T-helper 1 cell treated with Interleukin-12 subunit alpha and Interleukin-12 subunit beta and Interleukin-4 antibody, amounts not matched to agents 30 μg/mL and 1 μg/mL, for 36 hours (primary cell): ENCODE measurements around the gene ANKRD6.

ENCODE experiments used
- H3K27ac Mint-ChIP-seq: one replicate; pipeline ENCODE4 v1.8.0; 2021; ENCODE audit warnings: mild to moderate bottlenecking, mixed read lengths
- H3K27me3 Mint-ChIP-seq: one replicate; pipeline ENCODE4 v1.8.0; 2021; ENCODE audit warnings: low read depth, mixed read lengths
- H3K36me3 Mint-ChIP-seq: one replicate; pipeline ENCODE4 v1.8.0; 2021; ENCODE audit warnings: low read depth, mixed read lengths
- H3K4me1 Mint-ChIP-seq: one replicate; pipeline ENCODE4 v1.8.0; 2021; ENCODE audit warnings: low read depth, mixed read lengths
- H3K4me3 Mint-ChIP-seq: one replicate; pipeline ENCODE4 v1.8.0; 2021; ENCODE audit warnings: mild to moderate bottlenecking, moderate library complexity, mixed read lengths
- H3K9me3 Mint-ChIP-seq: one replicate; pipeline ENCODE4 v1.8.0; 2021; ENCODE audit warnings: mixed read lengths

The ANKRD6 gene

GRCh38 chr6:89406141-89406540 is 26.8 kb upstream of the ANKRD6 start:
- peaks cover 37% of the 10 kb centered on the region for H3K27me3 Mint-ChIP-seq
- no peaks in the 10 kb centered on the region for H3K9me3 Mint-ChIP-seq
- H3K4me3 Mint-ChIP-seq: no peak overlapping the region
- no peaks in the 10 kb centered on the region for H3K36me3 Mint-ChIP-seq
- H3K27ac Mint-ChIP-seq: no peak overlapping the region
- H3K4me1 Mint-ChIP-seq: peaks cover 12% of the 10 kb centered on the region

GRCh38 chr6:89409461-89410035 is 23.4 kb upstream of the ANKRD6 start:
- Mint-ChIP-seq H3K27ac (no peak overlapping the region), H3K9me3 (no peaks in the 10 kb centered on the region), H3K36me3 (no peaks in the 10 kb centered on the region), H3K27me3 (peaks cover 51% of the 10 kb centered on the region), H3K4me3 (no peak overlapping the region), H3K4me1 (peaks cover 21% of the 10 kb centered on the region)

- H3K27me3 Mint-ChIP-seq: peaks cover 58% of the 10 kb centered on the region
Measured at GRCh38 chr6:89410231-89410761, 22.7 kb upstream of the ANKRD6 start.

GRCh38 chr6:89410788-89411144 is 22.2 kb upstream of the ANKRD6 start:
- H3K4me3 Mint-ChIP-seq: peak overlapping the region; percentile 78
- H3K27me3 Mint-ChIP-seq: peaks cover 63% of the 10 kb centered on the region
- H3K36me3 Mint-ChIP-seq: no peaks in the 10 kb centered on the region
- peaks cover 21% of the 10 kb centered on the region for H3K4me1 Mint-ChIP-seq
- H3K27ac Mint-ChIP-seq: peak overlapping the region; percentile 57
- H3K9me3 Mint-ChIP-seq: no peaks in the 10 kb centered on the region

More at GRCh38 chr6:89410231-89410761, 22.7 kb upstream of the ANKRD6 start:
- no peak overlapping the region for H3K27ac Mint-ChIP-seq
- peak overlapping the region; percentile 78 for H3K4me3 Mint-ChIP-seq
- no peaks in the 10 kb centered on the region for H3K36me3 Mint-ChIP-seq
- H3K9me3 Mint-ChIP-seq: no peaks in the 10 kb centered on the region
- H3K4me1 Mint-ChIP-seq: peaks cover 21% of the 10 kb centered on the region

- Mint-ChIP-seq H3K4me1 (peaks cover 21% of the 10 kb centered on the region), H3K27me3 (peaks cover 63% of the 10 kb centered on the region), H3K9me3 (no peaks in the 10 kb centered on the region), H3K27ac (no peak overlapping the region), H3K4me3 (peak overlapping the region; percentile 78), H3K36me3 (no peaks in the 10 kb centered on the region)
Measured at GRCh38 chr6:89411145-89412070, 21.5 kb upstream of the ANKRD6 start.

GRCh38 chr6:89412071-89413005 is 20.6 kb upstream of the ANKRD6 start, which contains the start of gene RRAGD:
TSS of gene RRAGD (minus strand) at chr6:89412273. CDS start at chr6:89411993, 280 bp downstream.
- Mint-ChIP-seq H3K36me3 (no peaks in the 10 kb centered on the region), H3K9me3 (no peaks in the 10 kb centered on the region), H3K4me3 (peak within 1 kb of the TSS; percentile 96), H3K27me3 (peaks cover 62% of the 10 kb centered on the region), H3K27ac (peak within 1 kb of the TSS; percentile 90), H3K4me1 (peaks cover 21% of the 10 kb centered on the region)

GRCh38 chr6:89413006-89413400 is 19.9 kb upstream of the ANKRD6 start:
- no peak overlapping the region for H3K27ac Mint-ChIP-seq

GRCh38 chr6:89414215-89414614 is 18.7 kb upstream of the ANKRD6 start:
- Mint-ChIP-seq H3K27me3 (peaks cover 55% of the 10 kb centered on the region), H3K27ac (no peak overlapping the region), H3K36me3 (no peaks in the 10 kb centered on the region), H3K4me3 (no peak overlapping the region), H3K4me1 (peaks cover 21% of the 10 kb centered on the region), H3K9me3 (no peaks in the 10 kb centered on the region)

More at GRCh38 chr6:89413006-89413400, 19.9 kb upstream of the ANKRD6 start:
- Mint-ChIP-seq H3K4me1 (peaks cover 21% of the 10 kb centered on the region), H3K9me3 (no peaks in the 10 kb centered on the region), H3K27me3 (peaks cover 59% of the 10 kb centered on the region), H3K36me3 (no peaks in the 10 kb centered on the region), H3K4me3 (peak overlapping the region; percentile 96)

GRCh38 chr6:89415185-89415584 is 17.8 kb upstream of the ANKRD6 start:
- Mint-ChIP-seq H3K4me3 (no peak overlapping the region), H3K36me3 (no peaks in the 10 kb centered on the region), H3K4me1 (peaks cover 20% of the 10 kb centered on the region), H3K27me3 (peaks cover 56% of the 10 kb centered on the region), H3K27ac (no peak overlapping the region), H3K9me3 (no peaks in the 10 kb centered on the region)

GRCh38 chr6:89416796-89417195 is 16.2 kb upstream of the ANKRD6 start:
- Mint-ChIP-seq H3K27ac (no peak overlapping the region), H3K4me1 (peaks cover 12% of the 10 kb centered on the region), H3K9me3 (no peaks in the 10 kb centered on the region), H3K4me3 (no peak overlapping the region), H3K27me3 (peaks cover 47% of the 10 kb centered on the region), H3K36me3 (no peaks in the 10 kb centered on the region)

GRCh38 chr6:89430201-89430962 is 2.6 kb upstream of the ANKRD6 start:
- Mint-ChIP-seq H3K27ac (no peak overlapping the region), H3K27me3 (peaks cover 49% of the 10 kb centered on the region), H3K4me3 (no peak overlapping the region), H3K36me3 (no peaks in the 10 kb centered on the region), H3K9me3 (no peaks in the 10 kb centered on the region), H3K4me1 (peaks cover 16% of the 10 kb centered on the region)

GRCh38 chr6:89433252-89434149 is 549 bp downstream of the ANKRD6 start:
- peak overlapping the region; percentile 78 for H3K4me3 Mint-ChIP-seq
- peaks cover 1% of the 10 kb centered on the region for H3K36me3 Mint-ChIP-seq
- H3K9me3 Mint-ChIP-seq: no peaks in the 10 kb centered on the region

GRCh38 chr6:89434150-89434499 is 1.2 kb downstream of the ANKRD6 start:
- H3K9me3 Mint-ChIP-seq: no peaks in the 10 kb centered on the region
- peak overlapping the region; percentile 78 for H3K4me3 Mint-ChIP-seq
- peaks cover 1% of the 10 kb centered on the region for H3K36me3 Mint-ChIP-seq
- peak overlapping the region; percentile 39 for H3K27ac Mint-ChIP-seq
- H3K27me3 Mint-ChIP-seq: peaks cover 51% of the 10 kb centered on the region
- peaks cover 16% of the 10 kb centered on the region for H3K4me1 Mint-ChIP-seq

More at GRCh38 chr6:89433252-89434149, 549 bp downstream of the ANKRD6 start:
- Mint-ChIP-seq H3K4me1 (peaks cover 16% of the 10 kb centered on the region), H3K27me3 (peaks cover 54% of the 10 kb centered on the region), H3K27ac (peak overlapping the region; percentile 39)
